HepG2 (cell line): ENCODE data around the gene BMERB1. TPM values are rescaled to one million over a fixed set of nuclear protein-coding genes. Genes with fewer than 3 reads are reported as not detected.
A peak's percentile ranks its signal among the peaks of the same experiment; 100 is the strongest.
"Not testable (repeated sequence)": the region's sequence is repeated elsewhere in the genome, so short reads cannot be mapped to it uniquely, and the experiment has no call there.

ENCODE experiments used
- EP300 ChIP-seq, 3 experiments: sonication (generic) in 1 of 3; formaldehyde crosslinking in 1 of 3; IDR thresholded peaks; 2 replicates each; pipeline versions ENCODE4 v1.5.1 to v1.6.1; 2011 to 2020; ENCODE audit warnings: low read depth in 2 of 3, low read length in 2 of 3, borderline replicate concordance in 1 of 3, improper control_type of control experiment in 1 of 3, mild to moderate bottlenecking in 1 of 3, missing genetic modification reagents in 1 of 3, moderate library complexity in 1 of 3
- MXI1 ChIP-seq: IDR thresholded peaks from 3 replicates; pipeline ENCODE4 v1.6.1; 2012; ENCODE audit warnings: low read depth, low read length, inconsistent platforms, borderline replicate concordance
- POLR2A ChIP-seq, 2 experiments: IDR thresholded peaks; 2 replicates each; pipeline ENCODE4 v1.6.1; 2011; ENCODE audit warnings: low read depth in 2 of 2, low read length in 2 of 2, mild to moderate bottlenecking in 1 of 2, moderate library complexity in 1 of 2; ENCODE audit not compliant: insufficient read depth in 1 of 2
- ZFY ChIP-seq: sonication (generic); formaldehyde crosslinking; IDR thresholded peaks from 2 replicates; pipeline ENCODE4 v1.4.0; 2020; ENCODE audit warnings: missing genetic modification reagents
- ZNF446 ChIP-seq: sonication (generic); formaldehyde crosslinking; IDR thresholded peaks from 2 replicates; pipeline ENCODE4 v1.5.0; 2020; ENCODE audit warnings: mild to moderate bottlenecking, missing genetic modification reagents
- ZNF614 ChIP-seq: IDR thresholded peaks from 2 replicates; pipeline ENCODE4 v1.6.1; 2018; ENCODE audit warnings: missing biosample characterization, missing genetic modification reagents, inconsistent platforms, borderline replicate concordance
- polyA plus RNA-seq, 8 experiments: library from polyadenylated mRNA; depleted of rRNA in 3 of 8; stranded (reverse) in 7 of 8; unstranded in 1 of 8; fragments of >200 nt; fragmentation: Illumina TruSeq in 4 of 8; extraction: Trizol in 4 of 8; gene quantifications; 2 replicates each; pipeline versions ENCODE4 v1.2.1 to v1.2.3, GENCODE V29; 2011 to 2016; ENCODE audit warnings: low read depth in 4 of 8, missing spikeins in 1 of 8, mixed read lengths in 1 of 8; ENCODE audit not compliant: insufficient read depth in 1 of 8
- total RNA-seq, 5 experiments: library from RNA; depleted of rRNA; stranded (reverse); fragments of >200 nt; fragmentation: Illumina TruSeq; extraction: Trizol; gene quantifications; 2 replicates each; pipeline ENCODE4 v1.2.3, GENCODE V29; 2016; ENCODE audit warnings: low read depth in 1 of 5
- TF ChIP-seq, protein P1 (sequence below): sonication (generic); formaldehyde crosslinking; IDR thresholded peaks from 2 replicates; pipeline ENCODE4 v1.4.0; 2020; ENCODE audit warnings: missing genetic modification reagents, borderline replicate concordance
- TF ChIP-seq, protein P2 (sequence below): sonication (generic); formaldehyde crosslinking; IDR thresholded peaks from one replicate; pipeline ENCODE4 v1.5.1; 2020; ENCODE audit warnings: mild to moderate bottlenecking, missing genetic modification reagents; ENCODE audit errors: not compliant biosample characterization
- TF ChIP-seq, protein P3 (sequence below): sonication (generic); formaldehyde crosslinking; IDR thresholded peaks from 2 replicates; pipeline ENCODE4 v1.5.0; 2020; ENCODE audit warnings: mild to moderate bottlenecking, missing genetic modification reagents, borderline replicate concordance

Gene BMERB1
- total and polyA plus RNA-seq, 2 of the 13 experiments (the other 11 are each of a cell fraction or from before 2014, with no cell fraction given) = 1.4 TPM

DNA sequence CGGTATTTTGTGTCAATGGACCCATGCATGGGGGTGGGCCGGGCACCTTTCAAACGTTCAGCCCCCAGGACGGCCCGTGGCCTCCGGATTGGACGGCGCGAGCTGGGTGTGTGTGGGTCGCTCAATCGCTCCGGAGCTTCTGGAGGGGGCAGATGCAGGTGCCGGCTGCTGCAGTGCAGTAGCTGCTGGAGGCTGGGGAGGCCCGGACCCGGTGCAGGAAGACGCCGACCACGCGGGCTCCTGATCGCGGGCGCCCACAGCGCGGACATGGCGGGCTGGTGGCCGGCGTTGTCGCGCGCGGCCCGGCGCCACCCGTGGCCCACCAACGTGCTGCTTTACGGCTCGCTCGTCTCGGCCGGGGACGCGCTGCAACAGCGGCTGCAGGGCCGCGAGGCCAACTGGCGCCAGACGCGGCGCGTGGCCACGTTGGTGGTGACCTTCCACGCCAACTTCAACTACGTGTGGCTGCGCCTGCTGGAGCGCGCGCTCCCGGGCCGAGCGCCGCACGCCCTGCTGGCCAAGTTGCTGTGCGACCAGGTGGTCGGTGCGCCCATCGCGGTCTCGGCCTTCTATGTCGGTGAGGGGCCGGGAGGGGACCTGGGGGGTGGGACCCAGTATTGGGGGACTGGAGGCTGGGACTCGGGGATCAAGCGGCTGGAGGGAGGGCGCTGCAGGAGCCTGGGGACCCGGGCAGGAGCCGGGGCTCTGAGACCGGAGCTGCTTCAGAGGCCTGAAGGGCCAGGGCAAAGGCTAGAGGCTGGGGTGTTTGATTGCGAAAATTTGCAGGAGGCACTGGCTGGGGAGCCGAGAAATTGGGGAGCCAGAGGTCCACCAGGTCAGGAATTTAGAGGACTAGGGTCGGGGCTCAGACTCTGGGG is 38.5 kb upstream of the BMERB1 start, which contains the start of gene MPV17L (continued):
- TF ChIP-seq, protein P1, sequence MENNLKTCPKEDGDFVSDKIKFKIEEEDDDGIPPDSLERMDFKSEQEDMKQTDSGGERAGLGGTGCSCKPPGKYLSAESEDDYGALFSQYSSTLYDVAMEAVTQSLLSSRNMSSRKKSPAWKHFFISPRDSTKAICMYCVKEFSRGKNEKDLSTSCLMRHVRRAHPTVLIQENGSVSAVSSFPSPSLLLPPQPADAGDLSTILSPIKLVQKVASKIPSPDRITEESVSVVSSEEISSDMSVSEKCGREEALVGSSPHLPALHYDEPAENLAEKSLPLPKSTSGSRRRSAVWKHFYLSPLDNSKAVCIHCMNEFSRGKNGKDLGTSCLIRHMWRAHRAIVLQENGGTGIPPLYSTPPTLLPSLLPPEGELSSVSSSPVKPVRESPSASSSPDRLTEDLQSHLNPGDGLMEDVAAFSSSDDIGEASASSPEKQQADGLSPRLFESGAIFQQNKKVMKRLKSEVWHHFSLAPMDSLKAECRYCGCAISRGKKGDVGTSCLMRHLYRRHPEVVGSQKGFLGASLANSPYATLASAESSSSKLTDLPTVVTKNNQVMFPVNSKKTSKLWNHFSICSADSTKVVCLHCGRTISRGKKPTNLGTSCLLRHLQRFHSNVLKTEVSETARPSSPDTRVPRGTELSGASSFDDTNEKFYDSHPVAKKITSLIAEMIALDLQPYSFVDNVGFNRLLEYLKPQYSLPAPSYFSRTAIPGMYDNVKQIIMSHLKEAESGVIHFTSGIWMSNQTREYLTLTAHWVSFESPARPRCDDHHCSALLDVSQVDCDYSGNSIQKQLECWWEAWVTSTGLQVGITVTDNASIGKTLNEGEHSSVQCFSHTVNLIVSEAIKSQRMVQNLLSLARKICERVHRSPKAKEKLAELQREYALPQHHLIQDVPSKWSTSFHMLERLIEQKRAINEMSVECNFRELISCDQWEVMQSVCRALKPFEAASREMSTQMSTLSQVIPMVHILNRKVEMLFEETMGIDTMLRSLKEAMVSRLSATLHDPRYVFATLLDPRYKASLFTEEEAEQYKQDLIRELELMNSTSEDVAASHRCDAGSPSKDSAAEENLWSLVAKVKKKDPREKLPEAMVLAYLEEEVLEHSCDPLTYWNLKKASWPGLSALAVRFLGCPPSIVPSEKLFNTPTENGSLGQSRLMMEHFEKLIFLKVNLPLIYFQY (CRISPR knock-in tag) = peak; percentile 67
- TF ChIP-seq POLR2A (IDR thresholded peaks at IDR 0.05; ENCODE audit: insufficient read depth in 1 of 2, low read depth in 2 of 2, low read length in 2 of 2) (peak; percentile 90 to 96), MXI1 (peak; percentile 56; the same call in 1 of the 3 replicates), EP300 (CRISPR knock-in tag; IDR thresholded peaks at IDR 0.05; ENCODE audit: borderline replicate concordance) (0 out of 2 replicates have a peak, but pooled peaks have one; percentile 22), ZNF446 (peak; percentile 96; the same call in 1 of the 2 replicates), ZFY (peak; percentile 92), ZNF614 (peak; percentile 76; the same call in 1 of the 2 replicates)
- TF ChIP-seq, protein P2, sequence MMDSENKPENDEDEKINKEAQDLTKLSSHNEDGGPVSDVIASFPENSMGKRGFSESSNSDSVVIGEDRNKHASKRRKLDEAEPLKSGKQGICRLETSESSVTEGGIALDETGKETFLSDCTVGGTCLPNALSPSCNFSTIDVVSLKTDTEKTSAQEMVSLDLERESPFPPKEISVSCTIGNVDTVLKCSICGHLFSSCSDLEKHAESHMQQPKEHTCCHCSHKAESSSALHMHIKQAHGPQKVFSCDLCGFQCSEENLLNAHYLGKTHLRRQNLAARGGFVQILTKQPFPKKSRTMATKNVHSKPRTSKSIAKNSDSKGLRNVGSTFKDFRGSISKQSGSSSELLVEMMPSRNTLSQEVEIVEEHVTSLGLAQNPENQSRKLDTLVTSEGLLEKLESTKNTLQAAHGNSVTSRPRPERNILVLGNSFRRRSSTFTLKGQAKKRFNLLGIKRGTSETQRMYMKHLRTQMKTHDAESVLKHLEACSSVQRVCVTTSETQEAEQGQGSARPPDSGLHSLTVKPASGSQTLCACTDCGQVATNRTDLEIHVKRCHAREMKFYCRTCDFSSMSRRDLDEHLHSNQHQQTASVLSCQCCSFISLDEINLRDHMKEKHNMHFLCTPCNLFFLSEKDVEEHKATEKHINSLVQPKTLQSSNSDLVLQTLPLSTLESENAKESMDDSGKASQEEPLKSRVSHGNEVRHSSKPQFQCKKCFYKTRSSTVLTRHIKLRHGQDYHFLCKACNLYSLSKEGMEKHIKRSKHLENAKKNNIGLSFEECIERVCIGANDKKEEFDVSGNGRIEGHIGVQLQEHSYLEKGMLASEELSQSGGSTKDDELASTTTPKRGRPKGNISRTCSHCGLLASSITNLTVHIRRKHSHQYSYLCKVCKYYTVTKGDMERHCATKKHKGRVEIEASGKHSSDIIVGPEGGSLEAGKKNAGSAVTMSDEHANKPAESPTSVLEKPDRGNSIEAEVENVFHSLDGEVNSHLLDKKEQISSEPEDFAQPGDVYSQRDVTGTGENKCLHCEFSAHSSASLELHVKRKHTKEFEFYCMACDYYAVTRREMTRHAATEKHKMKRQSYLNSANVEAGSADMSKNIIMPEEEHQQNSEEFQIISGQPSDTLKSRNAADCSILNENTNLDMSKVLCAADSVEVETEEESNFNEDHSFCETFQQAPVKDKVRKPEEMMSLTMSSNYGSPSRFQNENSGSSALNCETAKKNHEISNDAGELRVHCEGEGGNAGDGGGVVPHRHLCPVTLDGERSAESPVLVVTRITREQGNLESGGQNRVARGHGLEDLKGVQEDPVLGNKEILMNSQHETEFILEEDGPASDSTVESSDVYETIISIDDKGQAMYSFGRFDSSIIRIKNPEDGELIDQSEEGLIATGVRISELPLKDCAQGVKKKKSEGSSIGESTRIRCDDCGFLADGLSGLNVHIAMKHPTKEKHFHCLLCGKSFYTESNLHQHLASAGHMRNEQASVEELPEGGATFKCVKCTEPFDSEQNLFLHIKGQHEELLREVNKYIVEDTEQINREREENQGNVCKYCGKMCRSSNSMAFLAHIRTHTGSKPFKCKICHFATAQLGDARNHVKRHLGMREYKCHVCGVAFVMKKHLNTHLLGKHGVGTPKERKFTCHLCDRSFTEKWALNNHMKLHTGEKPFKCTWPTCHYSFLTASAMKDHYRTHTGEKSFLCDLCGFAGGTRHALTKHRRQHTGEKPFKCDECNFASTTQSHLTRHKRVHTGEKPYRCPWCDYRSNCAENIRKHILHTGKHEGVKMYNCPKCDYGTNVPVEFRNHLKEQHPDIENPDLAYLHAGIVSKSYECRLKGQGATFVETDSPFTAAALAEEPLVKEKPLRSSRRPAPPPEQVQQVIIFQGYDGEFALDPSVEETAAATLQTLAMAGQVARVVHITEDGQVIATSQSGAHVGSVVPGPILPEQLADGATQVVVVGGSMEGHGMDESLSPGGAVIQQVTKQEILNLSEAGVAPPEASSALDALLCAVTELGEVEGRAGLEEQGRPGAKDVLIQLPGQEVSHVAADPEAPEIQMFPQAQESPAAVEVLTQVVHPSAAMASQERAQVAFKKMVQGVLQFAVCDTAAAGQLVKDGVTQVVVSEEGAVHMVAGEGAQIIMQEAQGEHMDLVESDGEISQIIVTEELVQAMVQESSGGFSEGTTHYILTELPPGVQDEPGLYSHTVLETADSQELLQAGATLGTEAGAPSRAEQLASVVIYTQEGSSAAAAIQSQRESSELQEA (CRISPR knock-in tag) = peak; percentile 62
- TF ChIP-seq EP300 (IDR thresholded peaks at IDR 0.05; ENCODE audit: low read depth in 2 of 2, low read length in 2 of 2) = not testable (repeated sequence)
- TF ChIP-seq, protein P3, sequence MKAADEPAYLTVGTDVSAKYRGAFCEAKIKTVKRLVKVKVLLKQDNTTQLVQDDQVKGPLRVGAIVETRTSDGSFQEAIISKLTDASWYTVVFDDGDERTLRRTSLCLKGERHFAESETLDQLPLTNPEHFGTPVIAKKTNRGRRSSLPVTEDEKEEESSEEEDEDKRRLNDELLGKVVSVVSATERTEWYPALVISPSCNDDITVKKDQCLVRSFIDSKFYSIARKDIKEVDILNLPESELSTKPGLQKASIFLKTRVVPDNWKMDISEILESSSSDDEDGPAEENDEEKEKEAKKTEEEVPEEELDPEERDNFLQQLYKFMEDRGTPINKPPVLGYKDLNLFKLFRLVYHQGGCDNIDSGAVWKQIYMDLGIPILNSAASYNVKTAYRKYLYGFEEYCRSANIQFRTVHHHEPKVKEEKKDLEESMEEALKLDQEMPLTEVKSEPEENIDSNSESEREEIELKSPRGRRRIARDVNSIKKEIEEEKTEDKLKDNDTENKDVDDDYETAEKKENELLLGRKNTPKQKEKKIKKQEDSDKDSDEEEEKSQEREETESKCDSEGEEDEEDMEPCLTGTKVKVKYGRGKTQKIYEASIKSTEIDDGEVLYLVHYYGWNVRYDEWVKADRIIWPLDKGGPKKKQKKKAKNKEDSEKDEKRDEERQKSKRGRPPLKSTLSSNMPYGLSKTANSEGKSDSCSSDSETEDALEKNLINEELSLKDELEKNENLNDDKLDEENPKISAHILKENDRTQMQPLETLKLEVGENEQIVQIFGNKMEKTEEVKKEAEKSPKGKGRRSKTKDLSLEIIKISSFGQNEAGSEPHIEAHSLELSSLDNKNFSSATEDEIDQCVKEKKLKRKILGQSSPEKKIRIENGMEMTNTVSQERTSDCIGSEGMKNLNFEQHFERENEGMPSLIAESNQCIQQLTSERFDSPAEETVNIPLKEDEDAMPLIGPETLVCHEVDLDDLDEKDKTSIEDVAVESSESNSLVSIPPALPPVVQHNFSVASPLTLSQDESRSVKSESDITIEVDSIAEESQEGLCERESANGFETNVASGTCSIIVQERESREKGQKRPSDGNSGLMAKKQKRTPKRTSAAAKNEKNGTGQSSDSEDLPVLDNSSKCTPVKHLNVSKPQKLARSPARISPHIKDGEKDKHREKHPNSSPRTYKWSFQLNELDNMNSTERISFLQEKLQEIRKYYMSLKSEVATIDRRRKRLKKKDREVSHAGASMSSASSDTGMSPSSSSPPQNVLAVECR = peak; percentile 91
